BE2C (cell line): ENCODE measurements around the gene NDEL1.

Experiments
- DNase-seq: peaks from one replicate; pipeline ENCODE4 v3.0.0-alpha.2; 2020
- H3K27me3 ChIP-seq: fragments of 250-450 bp; sonication (Bioruptor Pico); 2 replicates; pipeline ENCODE4 v1.5.1; 2020; ENCODE audit warnings: mild to moderate bottlenecking
- H3K36me3 ChIP-seq: fragments of 250-450 bp; sonication (Bioruptor Pico); 2 replicates; pipeline ENCODE4 v1.5.1; 2020; ENCODE audit warnings: mild to moderate bottlenecking
- H3K4me1 ChIP-seq: fragments of 250-450 bp; sonication (Bioruptor Pico); 2 replicates; pipeline ENCODE4 v1.5.1; 2020
- H3K4me3 ChIP-seq: 2 replicates; pipeline ENCODE4 v1.5.1; 2011; ENCODE audit warnings: low read depth, low read length
- H3K9me3 ChIP-seq: fragments of 250-450 bp; sonication (Bioruptor Pico); 2 replicates; pipeline ENCODE4 v1.5.1; 2020
- CTCF ChIP-seq: IDR thresholded peaks from 2 replicates; pipeline ENCODE4 v1.5.1; 2012; ENCODE audit warnings: mild to moderate bottlenecking, low read depth, low read length

The NDEL1 gene

GRCh38 chr17:8488901-8489300, 53.2 kb downstream of the NDEL1 start:
- no peak for TF ChIP-seq CTCF
- peaks cover 5% of the 10 kb centered on the region for H3K36me3 ChIP-seq
- H3K9me3 ChIP-seq: no peaks in the 10 kb centered on the region
- no peak overlapping the region for H3K4me3 ChIP-seq
- no peaks in the 10 kb centered on the region for H3K4me1 ChIP-seq
- H3K27me3 ChIP-seq: no peaks in the 10 kb centered on the region
- no peak for DNase-seq

- no peaks in the 10 kb centered on the region for H3K4me1 ChIP-seq
- DNase-seq: no peak
- H3K27me3 ChIP-seq: no peaks in the 10 kb centered on the region
- no peaks in the 10 kb centered on the region for H3K9me3 ChIP-seq
- no peak overlapping the region for H3K4me3 ChIP-seq
- H3K36me3 ChIP-seq: peaks cover 5% of the 10 kb centered on the region
- no peak for TF ChIP-seq CTCF
Observed at GRCh38 chr17:8489841-8490240, 54.2 kb downstream of the NDEL1 start.

- Histone ChIP-seq H3K27me3 (no peaks in the 10 kb centered on the region), H3K9me3 (no peaks in the 10 kb centered on the region), H3K4me3 (no peak overlapping the region), H3K36me3 (peaks cover 5% of the 10 kb centered on the region), H3K4me1 (no peaks in the 10 kb centered on the region)
- no peak for TF ChIP-seq CTCF
- DNase-seq: no peak
Observed at GRCh38 chr17:8490256-8491023, 54.8 kb downstream of the NDEL1 start.

GRCh38 chr17:8492121-8492520, 56.4 kb downstream of the NDEL1 start:
- H3K27me3 ChIP-seq: no peaks in the 10 kb centered on the region
- no peak overlapping the region for H3K4me3 ChIP-seq
- peaks cover 5% of the 10 kb centered on the region for H3K36me3 ChIP-seq
- no peak for TF ChIP-seq CTCF
- no peaks in the 10 kb centered on the region for H3K4me1 ChIP-seq
- H3K9me3 ChIP-seq: no peaks in the 10 kb centered on the region
- DNase-seq: no peak

GRCh38 chr17:8494021-8494420, 58.3 kb downstream of the NDEL1 start:
- H3K4me3 ChIP-seq: no peak overlapping the region
- peaks cover 8% of the 10 kb centered on the region for H3K36me3 ChIP-seq
- no peaks in the 10 kb centered on the region for H3K4me1 ChIP-seq
- TF ChIP-seq CTCF: no peak
- H3K9me3 ChIP-seq: no peaks in the 10 kb centered on the region
- DNase-seq: no peak
- no peaks in the 10 kb centered on the region for H3K27me3 ChIP-seq

GRCh38 chr17:8494506-8495111, 58.9 kb downstream of the NDEL1 start:
- Histone ChIP-seq H3K4me3 (no peak overlapping the region), H3K27me3 (no peaks in the 10 kb centered on the region), H3K4me1 (no peaks in the 10 kb centered on the region), H3K36me3 (peaks cover 8% of the 10 kb centered on the region), H3K9me3 (no peaks in the 10 kb centered on the region)
- TF ChIP-seq CTCF: no peak
- no peak for DNase-seq
